GM19468 (cell line): ENCODE data around the gene MYH11.
"Not testable (repeated sequence)": the region's sequence is repeated elsewhere in the genome, so short reads cannot be mapped to it uniquely, and the experiment has no call there.

Source experiments
- ATAC-seq: cut with Tn5 transposase; IDR thresholded peaks from one replicate; pipeline ENCODE4 v1.9.1; 2021; ENCODE audit warnings: mild to moderate bottlenecking, moderate library complexity, moderate number of reproducible peaks; ENCODE audit not compliant: unreplicated experiment; ENCODE audit errors: extremely low read depth

MYH11 gene

DNA sequence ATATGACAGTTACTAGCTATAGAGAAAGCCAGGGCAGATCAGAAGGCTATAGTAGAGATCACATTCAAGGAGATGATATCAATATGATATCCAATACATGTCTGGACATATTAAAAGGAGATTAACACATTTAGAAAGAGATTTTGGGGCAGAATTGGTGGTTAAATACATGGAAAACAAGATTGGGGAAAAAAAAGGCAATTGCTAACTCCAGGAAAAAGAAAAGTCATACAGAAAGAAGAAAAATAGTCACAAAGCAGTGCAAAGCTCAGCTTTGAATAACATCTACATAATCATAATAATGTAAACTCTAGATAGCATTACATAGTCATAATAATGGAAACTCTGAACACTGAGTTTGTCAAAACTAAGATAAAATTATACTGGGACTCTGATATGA is 40.6 kb downstream of the MYH11 start:
- no peak for ATAC-seq

GRCh38 chr16:15812401-15812750 is 44.5 kb downstream of the MYH11 start:
- not testable (repeated sequence) for ATAC-seq

- no peak for ATAC-seq
Observed at GRCh38 chr16:15811481-15812400, 45.1 kb downstream of the MYH11 start.

- no peak for ATAC-seq
Observed at GRCh38 chr16:15810949-15811348, 45.9 kb downstream of the MYH11 start.

DNA sequence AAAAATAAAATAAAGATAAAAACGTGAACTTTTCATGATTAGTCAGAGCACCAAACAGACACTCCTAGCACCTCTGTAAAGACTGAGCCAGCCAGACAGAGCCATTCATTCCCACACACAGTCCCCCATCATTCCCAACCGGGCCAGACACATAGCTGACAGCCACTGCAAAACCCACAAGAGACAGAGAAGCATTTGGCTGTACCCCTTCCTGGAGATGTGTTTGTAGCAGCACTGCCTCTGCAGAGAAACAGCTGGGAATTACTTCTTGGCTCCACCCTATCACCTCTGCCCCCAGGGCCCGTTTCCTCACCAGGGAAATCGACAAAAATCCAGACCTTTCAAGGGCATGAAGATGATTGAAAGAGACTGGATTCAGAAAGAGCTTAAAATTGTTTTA is 46.4 kb downstream of the MYH11 start:
- ATAC-seq: no peak

GRCh38 chr16:15809297-15809696 is 47.5 kb downstream of the MYH11 start:
- ATAC-seq: not testable (repeated sequence)

- ATAC-seq: no peak
Observed at GRCh38 chr16:15808071-15808470, 48.8 kb downstream of the MYH11 start.

GRCh38 chr16:15807603-15808009 is 49.2 kb downstream of the MYH11 start:
- ATAC-seq: no peak

DNA sequence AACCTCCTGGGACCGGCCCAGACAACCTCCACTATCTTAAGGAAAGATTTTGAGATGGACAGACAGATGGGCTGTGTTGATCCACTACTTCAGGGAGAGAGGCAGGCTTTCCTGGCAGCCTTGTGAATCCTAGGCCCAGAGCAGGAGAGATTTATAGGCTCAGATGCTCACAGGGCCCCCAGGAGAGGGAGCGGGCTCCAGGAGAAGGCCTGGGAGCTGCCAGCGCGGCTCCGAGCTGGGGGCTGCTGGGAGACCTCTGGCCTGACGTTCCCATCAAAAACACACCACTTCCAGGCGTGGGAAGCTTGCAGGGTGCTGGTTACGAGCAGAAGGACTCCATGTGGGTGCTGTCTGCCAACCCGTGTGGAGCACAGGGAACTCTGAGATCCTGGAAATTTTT is 53.2 kb downstream of the MYH11 start:
- no peak for ATAC-seq

GRCh38 chr16:15799851-15800495 is 56.9 kb downstream of the MYH11 start:
- no peak for ATAC-seq

GRCh38 chr16:15798671-15799070 is 58.2 kb downstream of the MYH11 start:
- no peak for ATAC-seq

GRCh38 chr16:15796885-15797284 is 59.9 kb downstream of the MYH11 start:
- no peak for ATAC-seq

- no peak for ATAC-seq
Observed at GRCh38 chr16:15795615-15796014, 61.2 kb downstream of the MYH11 start.

DNA sequence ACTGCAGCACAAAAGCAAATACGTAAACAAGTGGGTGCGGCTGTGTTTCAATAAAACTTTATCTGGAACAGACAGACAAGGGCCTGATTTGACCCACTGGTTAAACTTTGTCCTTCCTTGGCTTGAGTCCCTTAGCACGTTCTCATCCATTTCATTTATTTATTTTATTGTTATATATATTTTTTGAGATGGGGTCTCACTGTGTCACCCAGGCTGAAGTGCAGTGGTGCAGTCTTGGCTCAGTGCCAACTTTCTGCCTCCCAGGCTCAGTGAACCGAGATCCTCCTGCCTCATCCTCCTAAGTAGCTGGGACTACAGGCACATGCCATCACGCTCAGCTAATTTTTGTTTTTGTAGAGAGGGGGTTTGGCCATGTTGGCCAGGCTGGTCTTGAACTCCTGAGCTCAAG is 64.3 kb downstream of the MYH11 start:
- no peak for ATAC-seq

GRCh38 chr16:15790458-15790857 is 66.4 kb downstream of the MYH11 start:
- ATAC-seq: no peak

DNA sequence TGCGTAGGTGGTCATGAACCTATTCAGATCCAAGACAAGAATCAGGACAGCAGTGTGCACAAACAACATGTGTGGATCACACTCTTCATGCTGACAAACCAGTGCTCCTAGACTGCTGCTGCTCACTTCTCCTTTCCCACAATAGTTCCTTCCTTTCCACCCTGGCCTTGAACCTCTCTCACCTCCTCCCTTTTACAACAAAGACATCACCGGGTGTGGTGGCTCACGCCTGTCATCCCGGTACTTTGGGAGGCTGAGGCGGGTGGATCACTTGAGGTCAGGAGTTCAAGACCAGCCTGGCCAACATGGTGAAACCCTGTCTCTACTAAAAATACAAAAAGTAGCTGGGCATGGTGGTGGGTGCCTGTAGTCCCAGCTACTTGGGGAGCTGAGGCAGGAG is 67.0 kb downstream of the MYH11 start:
- not testable (repeated sequence) for ATAC-seq

- no peak for ATAC-seq
Observed at GRCh38 chr16:15788846-15789239, 68.0 kb downstream of the MYH11 start.

GRCh38 chr16:15786501-15786900 is 70.3 kb downstream of the MYH11 start:
- no peak for ATAC-seq

DNA sequence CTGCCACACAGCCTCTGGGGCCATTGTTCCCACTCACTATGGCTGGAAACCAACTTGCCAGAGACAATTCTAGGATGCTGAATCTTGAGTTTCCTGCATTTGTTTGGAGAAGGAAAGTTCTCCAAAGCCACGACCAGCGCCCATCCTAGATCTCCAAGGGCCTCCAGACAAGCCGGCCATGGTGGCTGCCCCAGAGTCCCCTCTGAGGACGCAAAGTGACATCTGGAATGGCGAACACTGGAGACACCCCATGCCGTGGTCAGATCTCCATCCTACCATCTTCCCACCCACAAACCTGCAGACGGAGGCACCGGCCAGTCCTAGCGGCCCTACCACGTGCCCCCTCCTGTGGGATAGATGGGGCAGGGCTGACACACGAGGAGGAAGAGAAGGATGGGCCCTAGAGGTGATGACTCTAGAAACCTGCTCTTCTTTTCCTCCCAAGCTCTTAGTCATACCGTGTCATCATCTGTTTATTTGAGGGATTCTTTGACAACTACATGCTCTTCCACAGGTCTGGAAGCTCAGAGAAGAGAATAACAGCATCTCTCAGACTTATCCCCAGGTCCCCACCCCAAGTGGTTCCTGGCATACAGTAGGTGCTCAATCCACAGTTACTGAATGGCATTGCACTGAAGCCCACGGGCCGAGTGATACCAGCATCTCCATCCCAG is 71.3 kb downstream of the MYH11 start:
- ATAC-seq: no peak

- no peak for ATAC-seq
Observed at GRCh38 chr16:15783985-15784384, 72.8 kb downstream of the MYH11 start.
